Measurements from ENCODE around the gene LY6G5C. TPM values are rescaled to one million over a fixed set of nuclear protein-coding genes. Genes with fewer than 3 reads are reported as not detected.

The LY6G5C gene
- total and polyA plus RNA-seq, 9 of the 15 experiments (the other 6 are each of a cell fraction or from before 2014, with no cell fraction given), result 0.10 to 0.67 (median 0.46) TPM; not detected in 4

GRCh38 chr6:31676904-31677303 lies 4.0 kb downstream of the LY6G5C start (continued):
- TF ChIP-seq BCLAF1 (IDR thresholded peaks at IDR 0.05; ENCODE audit: borderline replicate concordance in 1 of 2, control insufficient read depth in 1 of 2, low read depth in 2 of 2, low read length in 1 of 2), result no peak
- TF ChIP-seq TEAD1 (CRISPR knock-in tag; IDR thresholded peaks at IDR 0.05), result peak in 1 of 2 experiments; percentile 52; a peak in 1 of 4 replicates
- TF ChIP-seq TCF15 (CRISPR knock-in tag; IDR thresholded peaks at IDR 0.05), result 0 out of 2 replicates have a peak, but pooled peaks have one; percentile 35
- no peak for TF ChIP-seq SMC3 (conservative IDR thresholded peaks at IDR 0.05; ENCODE audit: insufficient read depth, low read depth, low read length)
- TF ChIP-seq SFPQ (IDR thresholded peaks at IDR 0.05; ENCODE audit: low read depth, low read length), result no peak
- TF ChIP-seq ELK1 (CRISPR knock-in tag; IDR thresholded peaks at IDR 0.05), result no peak
- TF ChIP-seq ESRRB (CRISPR knock-in tag; IDR thresholded peaks at IDR 0.05; ENCODE audit: borderline replicate concordance), result no peak
- TF ChIP-seq ZNF174 (CRISPR knock-in tag; IDR thresholded peaks at IDR 0.05), result no peak
- TF ChIP-seq ZBTB8A (IDR thresholded peaks at IDR 0.05; ENCODE audit: partially characterized antibody), result no peak
- no peak for TF ChIP-seq CBX3 (IDR thresholded peaks at IDR 0.05; ENCODE audit: borderline replicate concordance in 1 of 2, low read length in 2 of 2)
- TF ChIP-seq, protein P1, sequence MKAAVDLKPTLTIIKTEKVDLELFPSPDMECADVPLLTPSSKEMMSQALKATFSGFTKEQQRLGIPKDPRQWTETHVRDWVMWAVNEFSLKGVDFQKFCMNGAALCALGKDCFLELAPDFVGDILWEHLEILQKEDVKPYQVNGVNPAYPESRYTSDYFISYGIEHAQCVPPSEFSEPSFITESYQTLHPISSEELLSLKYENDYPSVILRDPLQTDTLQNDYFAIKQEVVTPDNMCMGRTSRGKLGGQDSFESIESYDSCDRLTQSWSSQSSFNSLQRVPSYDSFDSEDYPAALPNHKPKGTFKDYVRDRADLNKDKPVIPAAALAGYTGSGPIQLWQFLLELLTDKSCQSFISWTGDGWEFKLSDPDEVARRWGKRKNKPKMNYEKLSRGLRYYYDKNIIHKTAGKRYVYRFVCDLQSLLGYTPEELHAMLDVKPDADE (conservative IDR thresholded peaks at IDR 0.05; ENCODE audit: control insufficient read depth, low read depth, low read length), result no peak
- TF ChIP-seq ETV5 (CRISPR knock-in tag; IDR thresholded peaks at IDR 0.05; ENCODE audit: low read depth), result no peak
- TF ChIP-seq L3MBTL2 (IDR thresholded peaks at IDR 0.05), result 0 out of 2 replicates have a peak, but pooled peaks have one; percentile 29
- TF ChIP-seq, protein P2, sequence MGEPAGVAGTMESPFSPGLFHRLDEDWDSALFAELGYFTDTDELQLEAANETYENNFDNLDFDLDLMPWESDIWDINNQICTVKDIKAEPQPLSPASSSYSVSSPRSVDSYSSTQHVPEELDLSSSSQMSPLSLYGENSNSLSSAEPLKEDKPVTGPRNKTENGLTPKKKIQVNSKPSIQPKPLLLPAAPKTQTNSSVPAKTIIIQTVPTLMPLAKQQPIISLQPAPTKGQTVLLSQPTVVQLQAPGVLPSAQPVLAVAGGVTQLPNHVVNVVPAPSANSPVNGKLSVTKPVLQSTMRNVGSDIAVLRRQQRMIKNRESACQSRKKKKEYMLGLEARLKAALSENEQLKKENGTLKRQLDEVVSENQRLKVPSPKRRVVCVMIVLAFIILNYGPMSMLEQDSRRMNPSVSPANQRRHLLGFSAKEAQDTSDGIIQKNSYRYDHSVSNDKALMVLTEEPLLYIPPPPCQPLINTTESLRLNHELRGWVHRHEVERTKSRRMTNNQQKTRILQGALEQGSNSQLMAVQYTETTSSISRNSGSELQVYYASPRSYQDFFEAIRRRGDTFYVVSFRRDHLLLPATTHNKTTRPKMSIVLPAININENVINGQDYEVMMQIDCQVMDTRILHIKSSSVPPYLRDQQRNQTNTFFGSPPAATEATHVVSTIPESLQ (CRISPR knock-in tag; IDR thresholded peaks at IDR 0.05), result 0 out of 2 replicates have a peak, but pooled peaks have one; percentile 9
- TF ChIP-seq PML (IDR thresholded peaks at IDR 0.05; ENCODE audit: low read length), result no peak
